Gastrocnemius medialis (tissue), 4 donors: Measurements from ENCODE around the gene GLB1L2. TPM values are rescaled to one million over a fixed set of nuclear protein-coding genes. Genes with fewer than 3 reads are reported as not detected.

Experiments used
- ATAC-seq, 2 donors: fragments of 150-250 bp; one replicate each; pipeline ENCODE4 v1.9.1; 2016
- DNase-seq, 2 donors: peaks; one replicate each; pipeline ENCODE4 v3.0.0-alpha.2; 2019
- H3K27ac ChIP-seq, 4 donors: fragments of 200-600 bp; sonication (generic); 1 replicate in 1 of 4; 2 replicates in 3 of 4; pipeline ENCODE4 v1.5.1; 2016 to 2018; ENCODE audit warnings: mild to moderate bottlenecking in 2 of 4, moderate library complexity in 1 of 4
- H3K27me3 ChIP-seq, 3 donors: fragments of 200-600 bp; sonication (generic) in 2 of 3; 1 replicate in 1 of 3; 2 replicates in 2 of 3; pipeline versions ENCODE4 v1.5.1 to v1.6.0; 2016 to 2019; ENCODE audit warnings: mild to moderate bottlenecking in 1 of 3, moderate library complexity in 1 of 3
- H3K36me3 ChIP-seq, 2 donors: fragments of 200-600 bp; sonication (generic) in 1 of 2; one replicate each; pipeline ENCODE4 v1.5.1; 2017 to 2018
- H3K4me1 ChIP-seq, 2 donors: fragments of 200-600 bp; sonication (generic) in 1 of 2; one replicate each; pipeline ENCODE4 v1.5.1; 2016 to 2017; ENCODE audit warnings: mild to moderate bottlenecking in 2 of 2
- H3K4me3 ChIP-seq, 4 donors: fragments of 200-600 bp; sonication (generic) in 3 of 4; 1 replicate in 1 of 4; 2 replicates in 3 of 4; pipeline ENCODE4 v1.5.1; 2016 to 2019; ENCODE audit warnings: mild to moderate bottlenecking in 2 of 4
- H3K9me3 ChIP-seq, 3 donors: fragments of 200-600 bp; sonication (generic) in 2 of 3; 1 replicate in 1 of 3; 2 replicates in 2 of 3; pipeline ENCODE4 v1.5.1; 2016 to 2019
- POLR2A ChIP-seq, 2 donors: fragments of 450-650 bp; IDR thresholded peaks; one replicate each; pipeline ENCODE4 v1.6.1; 2017; ENCODE audit warnings: antibody characterized with exemption in 2 of 2, mild to moderate bottlenecking in 2 of 2, moderate library complexity in 2 of 2
- in situ Hi-C, 4 donors: fragments of 200-750 bp; cut with MboI; loops; one replicate each; pipeline versions ENCODE4 v1.15.0 to v1.8.0; 2017; ENCODE audit warnings: low sequenced_read_pairs in 4 of 4
- intact Hi-C: fragments of 100-400 bp; cut with DNase I; formaldehyde crosslinking; loops from one replicate; pipeline ENCODE4 v1.15.1; 2023; ENCODE audit warnings: low total_unique reads
- total RNA-seq, 4 donors: library from RNA; depleted of rRNA; stranded (reverse); fragments of >200 nt; gene quantifications; one replicate each; pipeline versions ENCODE4 v1.1.0 to v1.2.3, GENCODE V29; 2016
- TF ChIP-seq, protein P1 (sequence below), 5 experiments: fragments of 450-650 bp in 3 of 5; fragments of 200-600 bp in 2 of 5; sonication (generic) in 2 of 5; IDR thresholded peaks in 4 of 5; conservative IDR thresholded peaks in 1 of 5; 1 replicate in 4 of 5; 2 replicates in 1 of 5; pipeline ENCODE4 v1.5.1; 2016 to 2019; ENCODE audit warnings: antibody characterized with exemption in 5 of 5, mild to moderate bottlenecking in 3 of 5, moderate library complexity in 3 of 5

GLB1L2 gene
- total RNA-seq, 4 donors from 2014 or later: 0.33 to 2.9 (median 0.76) TPM; not detected in 1

DNA sequence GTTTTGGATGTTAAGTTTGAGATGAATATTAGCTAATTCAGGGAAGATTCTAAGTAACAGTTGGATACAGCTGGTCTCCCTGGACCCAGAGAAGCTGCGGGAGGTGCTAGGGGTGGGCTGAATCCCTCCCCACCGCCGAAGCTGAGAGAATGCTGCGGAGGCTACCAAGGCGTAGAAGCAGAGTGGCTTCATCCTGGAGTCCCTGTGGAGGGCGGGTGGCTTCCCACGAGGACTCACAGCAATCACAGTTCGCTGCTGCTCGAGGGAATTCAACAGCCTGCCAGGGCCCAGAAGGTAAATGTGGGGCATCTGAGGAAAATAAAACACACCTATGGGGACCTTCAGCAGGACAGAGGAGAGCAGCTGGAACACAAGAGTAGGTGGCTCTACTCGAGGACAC, 91.3 kb downstream of the GLB1L2 start:
- Histone ChIP-seq H3K36me3 (no peaks in the 10 kb centered on the region), H3K27ac (no peak overlapping the region), H3K4me1 (no peaks in the 10 kb centered on the region), H3K27me3 (peaks cover 0 to 6% (median 0%) of the 10 kb centered on the region in 3 donors), H3K4me3 (no peak overlapping the region), H3K9me3 (no peaks in the 10 kb centered on the region)
- ATAC-seq (no peak), DNase-seq (no peak)
- intact Hi-C loops: no loop called here
- in situ Hi-C loops: no loop called here
- no peak for TF ChIP-seq POLR2A (IDR thresholded peaks at IDR 0.05)
- TF ChIP-seq, protein P1, sequence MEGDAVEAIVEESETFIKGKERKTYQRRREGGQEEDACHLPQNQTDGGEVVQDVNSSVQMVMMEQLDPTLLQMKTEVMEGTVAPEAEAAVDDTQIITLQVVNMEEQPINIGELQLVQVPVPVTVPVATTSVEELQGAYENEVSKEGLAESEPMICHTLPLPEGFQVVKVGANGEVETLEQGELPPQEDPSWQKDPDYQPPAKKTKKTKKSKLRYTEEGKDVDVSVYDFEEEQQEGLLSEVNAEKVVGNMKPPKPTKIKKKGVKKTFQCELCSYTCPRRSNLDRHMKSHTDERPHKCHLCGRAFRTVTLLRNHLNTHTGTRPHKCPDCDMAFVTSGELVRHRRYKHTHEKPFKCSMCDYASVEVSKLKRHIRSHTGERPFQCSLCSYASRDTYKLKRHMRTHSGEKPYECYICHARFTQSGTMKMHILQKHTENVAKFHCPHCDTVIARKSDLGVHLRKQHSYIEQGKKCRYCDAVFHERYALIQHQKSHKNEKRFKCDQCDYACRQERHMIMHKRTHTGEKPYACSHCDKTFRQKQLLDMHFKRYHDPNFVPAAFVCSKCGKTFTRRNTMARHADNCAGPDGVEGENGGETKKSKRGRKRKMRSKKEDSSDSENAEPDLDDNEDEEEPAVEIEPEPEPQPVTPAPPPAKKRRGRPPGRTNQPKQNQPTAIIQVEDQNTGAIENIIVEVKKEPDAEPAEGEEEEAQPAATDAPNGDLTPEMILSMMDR (IDR thresholded peaks at IDR 0.05 in 4 of 5, conservative IDR thresholded peaks at IDR 0.05 in 1 of 5): no peak

DNA sequence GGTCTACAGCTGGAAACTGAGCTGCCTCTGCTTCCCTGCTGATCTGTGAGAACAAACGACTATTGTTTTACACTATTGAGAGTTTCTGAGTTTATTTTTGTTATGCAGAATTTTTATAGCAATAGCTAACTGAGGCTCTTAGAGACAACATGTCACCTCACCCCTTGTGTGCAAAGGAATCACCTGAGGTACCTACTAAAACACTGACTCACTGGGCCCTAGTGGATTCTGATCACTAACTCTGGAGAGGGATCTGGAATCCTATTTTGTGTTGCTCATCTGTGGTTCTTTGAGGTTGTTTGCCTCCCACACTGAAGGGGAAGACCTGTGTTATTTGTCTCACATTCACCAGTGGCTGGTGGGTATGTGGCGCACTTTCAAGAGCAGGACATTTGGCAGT, 93.6 kb downstream of the GLB1L2 start:
- intact Hi-C loops: no loop called here
- no peak for ATAC-seq

More for the DNA sequence above, 93.6 kb downstream of the GLB1L2 start:
- TF ChIP-seq, protein P1 (IDR thresholded peaks at IDR 0.05 in 4 of 5, conservative IDR thresholded peaks at IDR 0.05 in 1 of 5): no peak
- no peak for TF ChIP-seq POLR2A (IDR thresholded peaks at IDR 0.05)
- H3K27ac ChIP-seq: no peak overlapping the region
- peaks cover 0 to 15% (median 4%) of the 10 kb centered on the region in 3 donors for H3K27me3 ChIP-seq
- in situ Hi-C loops: no loop called here
- H3K9me3 ChIP-seq: no peaks in the 10 kb centered on the region
- no peaks in the 10 kb centered on the region for H3K36me3 ChIP-seq
- no peaks in the 10 kb centered on the region for H3K4me1 ChIP-seq
- no peak for DNase-seq
- H3K4me3 ChIP-seq: no peak overlapping the region

Other genes starting within 250 kb of the GLB1L2 start
- 1 to 10 TPM; 3.6 to 6.7 (median 4.5) TPM for gene NCAPD3, start 108.0 kb upstream of the GLB1L2 start, total RNA-seq
- gene VPS26B, start 107.3 kb upstream of the GLB1L2 start, total RNA-seq: 10 to 100 TPM; 15.4 to 32.9 (median 22.2) TPM
- gene THYN1, start 78.6 kb upstream of the GLB1L2 start, total RNA-seq: 10 to 100 TPM; 12.7 to 27.8 (median 17.2) TPM
- 10 to 100 TPM; 19.4 to 29.6 (median 24.7) TPM for gene ACAD8, start 78.4 kb upstream of the GLB1L2 start, total RNA-seq
- not detected for gene GLB1L3, start 55.6 kb upstream of the GLB1L2 start, total RNA-seq
- under 1 TPM in 1 of 4 donors, not detected in 3; 0.10 TPM for gene B3GAT1, start 80.3 kb downstream of the GLB1L2 start, total RNA-seq